Neural crest cell (in vitro differentiated cells): ENCODE results near the gene SYK. TPM values are rescaled to one million over a fixed set of nuclear protein-coding genes. Genes with fewer than 3 reads are reported as not detected.

Experiments used
- DNase-seq: peaks from one replicate; pipeline ENCODE4 v3.0.0; 2021; ENCODE audit warnings: low read depth, mixed read lengths, low spot score
- H3K27ac Mint-ChIP-seq: one replicate; pipeline ENCODE4 v1.8.0; 2021; ENCODE audit warnings: mild to moderate bottlenecking, mixed read lengths; ENCODE audit not compliant: unreplicated experiment
- H3K27me3 Mint-ChIP-seq: 2 replicates; pipeline ENCODE4 v1.8.0; 2021; ENCODE audit warnings: low read depth, mild to moderate bottlenecking, mixed read lengths
- H3K36me3 Mint-ChIP-seq: 2 replicates; pipeline ENCODE4 v1.8.0; 2021; ENCODE audit warnings: low read depth, mild to moderate bottlenecking, mixed read lengths
- H3K4me1 Mint-ChIP-seq: 2 replicates; pipeline ENCODE4 v1.8.0; 2021; ENCODE audit warnings: mixed read lengths
- H3K4me3 Mint-ChIP-seq: one replicate; pipeline ENCODE4 v1.8.0; 2021; ENCODE audit warnings: mild to moderate bottlenecking, mixed read lengths
- H3K9me3 Mint-ChIP-seq: 2 replicates; pipeline ENCODE4 v1.8.0; 2021; ENCODE audit warnings: mixed read lengths
- total RNA-seq: library from RNA; stranded (reverse); gene quantifications from 2 replicates; pipeline ENCODE4 v1.2.1, GENCODE V29; 2021
- TF ChIP-seq, protein P1 (sequence below): fragments of 200-600 bp; sonication (generic); conservative IDR thresholded peaks from 2 replicates; pipeline ENCODE4 v1.5.0; 2021; ENCODE audit warnings: antibody characterized with exemption, mild to moderate bottlenecking

SYK gene
- total RNA-seq, 1 donor from 2014 or later: 0.98 TPM

DNA sequence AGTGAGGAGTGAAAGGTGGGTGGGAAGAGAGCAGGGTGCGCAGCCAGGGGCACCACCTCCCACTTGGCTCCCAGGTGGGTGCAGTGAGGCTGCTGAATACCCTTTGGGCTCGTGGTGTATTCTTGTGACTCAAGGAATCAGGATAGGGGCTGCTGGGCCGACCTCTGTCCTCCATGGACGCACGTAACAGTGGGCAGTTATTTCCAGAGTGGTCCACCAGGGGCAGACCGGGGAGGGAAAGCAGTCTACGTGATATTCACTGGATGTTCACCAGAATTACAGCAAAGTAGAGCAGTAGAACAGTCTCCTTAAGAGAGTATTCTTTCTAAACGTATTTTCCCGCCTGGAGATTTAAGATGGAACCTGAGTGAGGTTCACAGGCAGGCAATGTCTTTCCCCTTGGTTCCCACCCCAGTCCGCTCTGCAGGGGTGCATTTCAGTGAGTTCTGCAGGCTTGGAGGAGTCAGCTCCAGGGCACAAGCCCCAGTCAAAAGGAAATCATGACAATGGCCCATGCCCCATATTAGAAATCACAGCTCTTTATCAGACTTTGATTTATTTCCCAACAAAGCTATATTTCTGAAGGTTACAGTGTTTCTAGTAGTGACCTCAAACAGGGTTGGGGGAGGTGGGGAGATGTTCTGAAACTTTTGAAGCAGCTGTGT, 88.7 kb downstream of the SYK start:
- Mint-ChIP-seq H3K4me3 (no peak overlapping the region), H3K27me3 (peaks cover 4% of the 10 kb centered on the region), H3K9me3 (peaks cover 2% of the 10 kb centered on the region), H3K36me3 (no peaks in the 10 kb centered on the region), H3K27ac (no peak overlapping the region), H3K4me1 (peaks cover 3% of the 10 kb centered on the region)
- DNase-seq: peak; percentile 16
- TF ChIP-seq, protein P1, sequence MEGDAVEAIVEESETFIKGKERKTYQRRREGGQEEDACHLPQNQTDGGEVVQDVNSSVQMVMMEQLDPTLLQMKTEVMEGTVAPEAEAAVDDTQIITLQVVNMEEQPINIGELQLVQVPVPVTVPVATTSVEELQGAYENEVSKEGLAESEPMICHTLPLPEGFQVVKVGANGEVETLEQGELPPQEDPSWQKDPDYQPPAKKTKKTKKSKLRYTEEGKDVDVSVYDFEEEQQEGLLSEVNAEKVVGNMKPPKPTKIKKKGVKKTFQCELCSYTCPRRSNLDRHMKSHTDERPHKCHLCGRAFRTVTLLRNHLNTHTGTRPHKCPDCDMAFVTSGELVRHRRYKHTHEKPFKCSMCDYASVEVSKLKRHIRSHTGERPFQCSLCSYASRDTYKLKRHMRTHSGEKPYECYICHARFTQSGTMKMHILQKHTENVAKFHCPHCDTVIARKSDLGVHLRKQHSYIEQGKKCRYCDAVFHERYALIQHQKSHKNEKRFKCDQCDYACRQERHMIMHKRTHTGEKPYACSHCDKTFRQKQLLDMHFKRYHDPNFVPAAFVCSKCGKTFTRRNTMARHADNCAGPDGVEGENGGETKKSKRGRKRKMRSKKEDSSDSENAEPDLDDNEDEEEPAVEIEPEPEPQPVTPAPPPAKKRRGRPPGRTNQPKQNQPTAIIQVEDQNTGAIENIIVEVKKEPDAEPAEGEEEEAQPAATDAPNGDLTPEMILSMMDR: no peak

DNA sequence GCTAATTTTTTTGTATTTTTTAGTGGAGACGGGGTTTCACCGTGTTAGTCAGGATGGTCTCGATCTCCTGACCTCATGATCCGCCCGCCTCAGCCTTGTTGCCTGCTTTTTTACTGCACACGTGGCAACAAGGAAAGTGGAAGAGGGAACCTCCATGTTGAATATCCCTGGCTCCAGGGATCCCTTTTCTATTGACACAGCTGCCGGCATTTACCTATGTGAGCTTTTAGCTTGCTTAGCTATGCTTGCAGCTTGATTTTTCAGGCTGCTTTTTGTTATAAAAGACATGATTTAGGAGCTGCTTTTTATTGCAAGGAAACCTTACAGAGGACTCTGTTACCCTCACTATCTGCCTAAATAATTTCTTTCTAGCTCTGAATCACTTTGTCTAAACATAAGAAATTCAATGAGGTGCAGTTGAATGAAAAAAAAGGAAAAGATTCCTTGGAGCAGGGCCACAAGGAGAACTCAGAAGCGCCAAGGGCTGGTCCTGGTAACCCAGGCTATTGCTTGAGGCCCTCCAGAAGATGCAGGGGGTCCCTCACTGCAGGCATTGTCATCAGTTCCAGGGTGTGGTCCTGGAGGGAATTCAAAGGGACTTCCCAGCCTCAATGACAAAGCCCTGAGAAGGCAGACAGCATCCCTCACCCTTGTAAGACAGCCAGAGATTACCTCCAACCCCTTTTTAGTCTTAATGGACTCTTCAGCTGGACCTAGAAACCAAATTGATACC, 89.9 kb downstream of the SYK start:
- Mint-ChIP-seq H3K27ac (no peak overlapping the region), H3K27me3 (peaks cover 4% of the 10 kb centered on the region), H3K4me3 (no peak overlapping the region), H3K9me3 (peaks cover 2% of the 10 kb centered on the region), H3K36me3 (no peaks in the 10 kb centered on the region), H3K4me1 (peaks cover 3% of the 10 kb centered on the region)
- no peak for DNase-seq
- TF ChIP-seq, protein P1: no peak

DNA sequence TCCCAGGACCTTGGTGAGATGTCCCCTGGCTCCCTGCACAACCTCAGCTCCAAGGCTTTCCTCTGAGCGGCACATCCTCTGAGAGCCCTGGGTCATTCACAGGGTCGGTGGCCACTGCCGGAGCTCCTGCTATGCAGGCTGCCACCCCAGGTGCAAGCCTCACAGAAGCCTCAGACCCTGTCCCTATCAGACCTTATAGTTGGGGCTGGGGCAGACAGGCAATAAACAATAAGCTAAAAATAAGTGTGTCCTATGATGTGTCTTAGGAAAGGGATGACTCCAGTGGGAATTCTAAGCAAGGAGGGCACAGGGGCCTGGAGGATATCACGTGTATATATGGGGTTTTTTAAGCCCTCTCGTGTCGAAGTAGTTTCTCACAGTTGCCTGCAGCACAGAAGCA, 91.3 kb downstream of the SYK start:
- peaks cover 4% of the 10 kb centered on the region for H3K27me3 Mint-ChIP-seq
- peaks cover 2% of the 10 kb centered on the region for H3K9me3 Mint-ChIP-seq
- H3K4me1 Mint-ChIP-seq: peaks cover 3% of the 10 kb centered on the region
- TF ChIP-seq, protein P1: no peak
- H3K27ac Mint-ChIP-seq: no peak overlapping the region
- no peak for DNase-seq
- no peak overlapping the region for H3K4me3 Mint-ChIP-seq
- H3K36me3 Mint-ChIP-seq: no peaks in the 10 kb centered on the region

DNA sequence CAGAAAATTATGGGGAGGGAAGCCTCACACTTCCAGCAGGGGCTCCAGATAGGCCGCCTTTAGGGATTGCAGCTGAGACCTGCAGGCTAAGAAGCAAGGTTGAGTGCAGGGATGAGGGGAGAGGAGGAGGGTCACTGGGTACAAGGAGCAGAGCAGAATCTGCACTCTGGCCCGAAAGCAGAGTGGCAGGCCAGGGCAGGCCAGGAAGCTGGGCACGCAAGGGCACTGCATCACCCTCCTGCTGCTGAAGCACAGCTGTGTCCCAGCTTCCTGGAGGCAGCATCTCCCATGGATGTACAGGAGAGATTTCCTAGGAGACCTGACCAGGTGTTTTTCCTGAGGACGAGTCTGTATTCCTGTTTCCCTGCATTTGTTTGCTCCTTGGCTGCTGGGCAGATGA, 92.1 kb downstream of the SYK start:
- Mint-ChIP-seq H3K27ac (no peak overlapping the region), H3K9me3 (peaks cover 2% of the 10 kb centered on the region), H3K4me1 (peaks cover 3% of the 10 kb centered on the region), H3K27me3 (peaks cover 4% of the 10 kb centered on the region), H3K36me3 (no peaks in the 10 kb centered on the region), H3K4me3 (no peak overlapping the region)
- DNase-seq: no peak
- TF ChIP-seq, protein P1: no peak

DNA sequence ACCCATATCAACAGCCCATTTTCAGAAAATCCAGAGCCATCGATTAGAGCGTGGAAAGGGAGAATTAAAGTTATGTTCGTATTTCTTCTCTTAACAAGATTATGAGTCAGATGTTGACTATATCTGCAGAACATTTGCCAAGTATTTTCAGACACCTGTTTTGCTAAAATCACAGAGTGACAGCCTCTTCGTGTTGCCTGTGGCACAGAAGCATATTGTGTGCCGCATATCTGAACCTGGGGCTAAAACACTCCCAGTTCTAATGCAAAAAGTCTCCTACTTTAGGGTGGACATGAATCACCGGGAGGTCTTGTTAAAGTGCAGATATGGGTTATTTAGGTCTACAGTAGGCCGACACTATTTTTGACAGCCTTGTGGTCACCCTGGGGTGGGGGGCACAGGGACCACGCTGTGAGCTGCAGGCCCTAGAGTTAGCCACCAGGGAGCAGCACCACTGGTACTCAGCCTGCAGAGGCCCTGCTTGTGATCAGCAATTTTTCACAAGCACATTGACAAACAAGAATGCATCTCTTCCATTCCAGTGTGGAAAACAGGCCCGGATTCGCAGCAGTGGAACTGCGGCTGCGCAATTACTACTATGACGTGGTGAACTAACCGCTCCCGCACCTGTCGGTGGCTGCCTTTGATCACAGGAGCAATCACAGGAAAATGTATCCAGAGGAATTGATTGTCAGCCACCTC, 93.5 kb downstream of the SYK start:
- Mint-ChIP-seq H3K27me3 (peaks cover 2% of the 10 kb centered on the region), H3K27ac (no peak overlapping the region), H3K36me3 (no peaks in the 10 kb centered on the region), H3K4me3 (no peak overlapping the region), H3K4me1 (peaks cover under 1% of the 10 kb centered on the region), H3K9me3 (no peaks in the 10 kb centered on the region)
- TF ChIP-seq, protein P1: peak; percentile 69
- DNase-seq: peak; percentile 17
